ENCODE data around the gene SLC25A25. TPM values are rescaled to one million over a fixed set of nuclear protein-coding genes. Genes with fewer than 3 reads are reported as not detected.
A peak's percentile ranks its signal among the peaks of the same experiment; 100 is the strongest.
"Not testable (repeated sequence)": the region's sequence is repeated elsewhere in the genome, so short reads cannot be mapped to it uniquely, and the experiment has no call there.

The SLC25A25 gene
- total RNA-seq, result 25.8 and 45.6 TPM in 2 replicates

DNA sequence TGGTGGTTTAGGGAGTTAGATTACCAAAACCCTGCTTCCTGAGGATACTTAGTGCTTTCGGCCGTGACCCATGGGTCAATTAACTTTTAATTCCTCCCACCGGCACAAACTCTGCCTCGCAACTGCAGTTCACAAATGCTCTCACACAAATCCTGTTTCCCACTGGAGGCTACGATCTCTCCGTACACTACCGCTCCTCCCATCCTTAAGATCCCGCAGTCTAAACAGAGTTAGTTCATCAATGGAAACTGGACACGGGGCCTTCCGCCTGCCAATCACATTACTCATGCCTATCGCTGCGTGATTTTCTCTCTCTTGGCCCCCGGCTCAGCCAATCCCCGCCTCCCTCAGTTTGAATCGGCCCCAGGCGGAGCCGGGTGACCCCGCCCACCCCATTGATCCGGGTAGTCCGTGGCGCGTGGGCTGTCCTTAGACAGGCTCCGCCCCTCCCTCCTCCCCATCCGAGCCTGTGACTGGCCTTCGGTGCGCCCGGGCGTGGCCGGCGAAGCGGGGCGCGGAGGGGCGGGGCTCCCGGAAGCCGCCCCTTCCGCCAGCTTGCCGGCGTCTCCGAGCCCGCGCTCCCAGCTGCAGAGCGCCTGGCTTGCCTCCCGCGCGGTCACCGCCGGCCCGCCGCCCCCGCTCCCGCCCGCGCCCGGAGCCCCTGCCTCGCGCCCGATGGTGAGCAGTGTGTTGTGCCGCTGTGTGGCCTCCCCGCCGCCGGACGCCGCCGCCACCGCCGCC is at the start of gene SLC25A25:
TSS of gene SLC25A25 (plus strand) at position 588 of the 741 bp plus-strand sequence. CDS start at position 676, 88 bp downstream.
- DNase-seq (ENCODE audit: low read depth in 2 of 2), result peak; percentile 97 to 100

- no peak for DNase-seq (ENCODE audit: low read depth in 2 of 2)
Measured at GRCh38 chr9:128020692-128021091, 47.3 kb upstream of the SLC25A25 start.

DNA sequence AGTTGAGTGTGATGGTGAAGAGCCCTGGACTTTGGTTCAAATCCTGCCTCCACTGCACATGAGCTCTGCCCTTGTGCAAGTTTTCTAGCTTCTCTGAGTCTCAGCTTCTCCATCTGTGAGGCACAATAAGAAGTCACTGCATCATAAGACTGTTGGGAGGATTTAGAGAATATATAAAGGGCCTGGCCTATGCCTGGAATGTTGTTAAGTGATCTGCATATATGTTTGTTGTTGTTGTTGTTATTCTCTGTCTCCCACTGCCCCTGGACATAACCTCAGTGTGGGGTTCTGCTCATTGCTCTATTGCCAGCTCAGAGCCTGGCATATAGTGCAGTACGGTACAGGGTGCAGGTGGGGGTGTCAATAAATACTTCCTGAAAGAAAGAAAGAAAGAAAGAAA is 46.9 kb upstream of the SLC25A25 start:
- no peak for DNase-seq (ENCODE audit: low read depth in 2 of 2)

DNA sequence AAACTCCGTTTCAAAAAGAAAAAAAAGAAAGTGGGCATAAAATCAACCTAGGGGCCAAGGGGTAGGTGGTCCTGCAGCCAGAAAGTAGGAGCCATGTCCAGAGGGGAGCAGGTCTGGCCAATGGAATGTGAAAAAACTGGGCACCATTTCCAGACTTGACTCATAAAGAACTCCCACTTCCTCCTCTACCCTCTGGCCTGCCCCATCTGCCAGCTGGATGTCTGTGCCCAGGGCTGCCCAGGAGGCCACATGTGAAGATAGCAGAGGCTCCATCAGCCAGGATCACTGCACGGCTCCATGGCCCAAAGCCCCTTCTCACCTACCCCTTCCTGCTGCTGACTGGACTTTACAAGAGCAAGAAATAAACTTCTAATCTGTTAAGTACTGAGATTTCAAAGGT is 45.1 kb upstream of the SLC25A25 start:
- DNase-seq (ENCODE audit: low read depth in 2 of 2), result peak in 1 of 2 donors; percentile 52

DNA sequence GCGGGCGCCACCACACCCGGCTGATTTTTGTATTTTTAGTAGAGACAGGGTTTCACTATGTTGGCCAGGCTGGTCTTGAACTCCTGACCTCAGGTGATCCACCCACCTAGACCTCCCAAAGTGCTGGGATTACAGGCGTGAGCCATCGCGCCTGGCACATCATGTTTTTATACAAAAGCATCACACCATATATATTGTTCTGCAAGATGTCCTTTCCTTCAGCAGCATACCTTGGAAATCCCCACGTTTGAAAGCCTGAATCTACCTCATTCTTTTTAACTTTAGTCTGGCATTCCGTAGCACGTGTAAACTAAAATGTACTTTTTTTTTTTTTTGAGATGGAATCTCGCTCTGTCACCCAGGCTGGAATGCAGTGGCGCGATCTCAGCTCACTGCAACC is 44.4 kb upstream of the SLC25A25 start:
- DNase-seq (ENCODE audit: low read depth in 2 of 2), result peak in 1 of 2 donors; percentile 47

DNA sequence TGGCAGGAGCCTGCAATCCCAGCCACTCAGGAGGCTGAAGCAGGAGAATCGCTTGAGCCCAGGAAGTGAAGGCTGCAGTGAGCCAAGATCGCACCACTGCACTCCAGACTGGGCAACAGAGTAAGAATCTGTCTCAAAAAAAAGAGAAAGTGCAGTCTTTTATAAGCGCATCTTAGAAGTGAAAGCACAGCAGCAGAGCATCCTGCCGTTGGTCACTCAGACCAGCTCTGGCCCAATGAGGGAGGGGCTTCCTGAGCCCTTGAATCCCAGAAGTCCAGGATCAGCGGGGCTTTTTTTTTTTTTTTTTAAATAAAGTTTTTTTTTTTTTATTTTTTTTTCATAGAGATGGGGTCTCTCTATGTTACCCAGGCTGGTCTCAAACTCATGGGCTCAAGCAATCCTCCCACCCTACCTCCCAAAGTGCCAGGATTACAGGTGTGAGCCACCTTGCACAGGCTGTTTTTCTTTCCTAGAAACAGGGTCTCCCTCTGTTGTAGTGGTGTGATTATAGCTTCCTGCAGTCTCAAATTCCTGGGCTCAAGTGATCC is 43.2 kb upstream of the SLC25A25 start:
- no peak for DNase-seq (ENCODE audit: low read depth in 2 of 2)

DNA sequence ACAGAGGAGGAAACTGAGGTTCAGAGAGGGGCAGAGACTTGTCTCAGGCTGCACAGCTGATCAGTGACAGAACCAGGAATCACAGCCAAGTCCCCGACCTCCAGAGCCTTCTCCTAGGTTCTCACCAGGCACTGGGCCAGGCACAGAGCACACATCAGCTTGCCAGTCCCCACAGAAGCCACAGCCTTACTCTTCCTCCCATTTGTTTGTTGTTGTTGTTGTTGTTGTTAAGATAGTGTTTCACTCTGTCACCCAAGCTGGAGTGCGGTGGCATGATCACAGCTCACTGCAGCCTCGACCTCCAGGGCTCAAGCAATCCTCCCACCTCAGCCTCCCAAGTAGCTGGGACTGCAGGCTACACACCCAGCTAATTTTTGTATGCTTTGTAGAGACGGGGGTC is 42.3 kb upstream of the SLC25A25 start:
- no peak for DNase-seq (ENCODE audit: low read depth in 2 of 2)

- no peak for DNase-seq (ENCODE audit: low read depth in 2 of 2)
Measured at GRCh38 chr9:128026255-128026772, 41.7 kb upstream of the SLC25A25 start.

GRCh38 chr9:128026773-128027541 is 41.1 kb upstream of the SLC25A25 start:
- peak in 1 of 2 donors; percentile 51 for DNase-seq (ENCODE audit: low read depth in 2 of 2)

DNA sequence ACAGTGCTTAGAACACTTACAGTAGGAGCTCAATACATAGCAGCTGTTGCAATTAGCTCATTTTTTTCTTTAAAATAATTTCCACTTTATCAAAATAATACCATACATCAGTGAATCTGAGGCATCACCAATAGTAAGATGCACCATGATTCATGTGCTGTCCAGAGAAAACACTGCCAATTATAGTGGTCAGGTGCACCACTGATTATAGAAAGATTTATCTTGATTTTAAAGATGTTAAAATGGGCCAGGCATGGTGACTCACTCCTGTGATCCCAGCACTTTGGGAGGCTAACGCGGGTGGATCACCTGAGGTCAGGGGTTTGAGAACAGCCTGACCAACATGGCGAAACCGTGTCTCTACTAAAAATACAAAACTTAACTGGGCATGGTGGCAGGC is 40.3 kb upstream of the SLC25A25 start:
- DNase-seq (ENCODE audit: low read depth in 2 of 2), result no peak

GRCh38 chr9:128033609-128034008 is 34.4 kb upstream of the SLC25A25 start:
- DNase-seq (ENCODE audit: low read depth in 2 of 2), result no peak

DNA sequence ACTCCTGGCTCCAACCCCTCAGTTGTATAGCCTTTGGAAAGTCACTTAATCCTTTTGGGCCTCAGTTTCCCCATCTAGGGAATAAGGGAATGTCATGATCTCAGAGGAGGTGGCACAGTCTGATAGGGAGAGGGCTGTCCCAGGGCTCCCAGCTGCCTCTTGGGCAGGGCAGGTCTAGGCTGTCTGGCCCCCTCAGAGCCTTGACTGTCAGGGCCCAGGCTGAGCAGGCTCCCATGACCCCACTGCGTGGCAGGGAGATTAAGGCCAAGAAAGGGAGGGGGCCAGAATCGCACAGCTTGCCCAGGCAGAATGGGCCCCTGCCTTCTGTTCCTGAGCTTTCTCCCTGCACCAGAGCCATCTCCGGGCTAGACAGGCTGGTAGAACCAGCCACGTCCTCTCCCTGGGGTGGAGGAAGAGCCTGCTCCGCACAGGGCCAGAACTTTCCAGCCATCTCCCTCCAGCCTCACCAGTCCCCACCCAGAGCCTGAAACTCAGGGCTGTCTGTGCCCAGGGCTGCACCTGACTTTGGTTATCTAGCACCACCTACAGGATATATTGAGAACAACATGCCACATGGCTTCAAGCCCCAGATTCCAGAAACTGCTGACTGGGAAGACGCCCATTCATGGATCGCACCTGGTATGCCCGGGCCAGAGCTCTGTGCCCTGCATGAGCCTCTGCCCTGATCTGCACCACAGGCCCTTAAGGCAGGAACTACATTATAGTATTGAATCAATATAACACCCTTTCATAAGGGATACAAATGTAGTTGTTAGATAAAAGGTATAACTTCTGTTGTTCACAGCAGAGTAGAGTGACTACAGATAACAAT is 33.0 kb upstream of the SLC25A25 start:
- DNase-seq (ENCODE audit: low read depth in 2 of 2), result peak; percentile 87 to 89

DNA sequence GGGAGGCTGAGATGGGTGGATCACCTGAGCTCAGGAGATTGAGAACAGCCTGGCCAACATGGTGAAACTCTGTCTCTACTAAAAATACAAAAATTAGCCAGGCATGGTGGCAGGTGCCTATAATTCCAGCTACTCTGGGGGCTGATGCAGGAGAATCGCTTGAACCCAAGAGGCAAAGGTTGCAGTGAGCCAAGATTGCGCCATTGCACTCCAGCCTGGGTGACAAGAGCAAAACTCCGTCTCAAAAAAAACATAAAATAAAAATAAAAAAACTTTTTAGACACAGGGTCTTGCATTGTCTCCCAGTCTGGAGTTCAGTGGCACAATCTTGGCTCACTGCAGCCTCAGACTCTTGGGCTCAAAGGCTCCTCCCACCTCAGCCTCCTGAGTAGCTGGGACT is 31.5 kb upstream of the SLC25A25 start:
- DNase-seq (ENCODE audit: low read depth in 2 of 2), result not testable (repeated sequence)

DNA sequence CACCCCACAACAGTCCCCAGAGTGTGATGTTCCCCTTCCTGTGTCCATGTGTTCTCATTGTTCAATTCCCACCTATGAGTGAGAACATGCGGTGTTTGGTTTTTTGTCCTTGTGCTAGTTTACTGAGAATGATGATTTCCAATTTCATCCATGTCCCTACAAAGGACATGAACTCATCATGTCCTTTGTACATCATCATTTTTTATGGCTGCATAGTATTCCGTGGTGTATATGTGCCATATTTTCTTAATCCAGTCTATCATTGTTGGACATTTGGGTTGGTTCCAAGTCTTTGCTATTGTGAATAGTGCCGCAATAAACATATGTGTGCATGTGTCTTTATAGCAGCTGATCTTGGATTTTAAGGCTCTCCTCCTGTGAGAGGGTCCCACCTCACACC is 27.2 kb upstream of the SLC25A25 start:
- not testable (repeated sequence) for DNase-seq (ENCODE audit: low read depth in 2 of 2)

GRCh38 chr9:128042043-128042442 is 26.0 kb upstream of the SLC25A25 start:
- no peak for DNase-seq (ENCODE audit: low read depth in 2 of 2)

GRCh38 chr9:128043467-128043868 is 24.6 kb upstream of the SLC25A25 start:
- no peak for DNase-seq (ENCODE audit: low read depth in 2 of 2)

DNA sequence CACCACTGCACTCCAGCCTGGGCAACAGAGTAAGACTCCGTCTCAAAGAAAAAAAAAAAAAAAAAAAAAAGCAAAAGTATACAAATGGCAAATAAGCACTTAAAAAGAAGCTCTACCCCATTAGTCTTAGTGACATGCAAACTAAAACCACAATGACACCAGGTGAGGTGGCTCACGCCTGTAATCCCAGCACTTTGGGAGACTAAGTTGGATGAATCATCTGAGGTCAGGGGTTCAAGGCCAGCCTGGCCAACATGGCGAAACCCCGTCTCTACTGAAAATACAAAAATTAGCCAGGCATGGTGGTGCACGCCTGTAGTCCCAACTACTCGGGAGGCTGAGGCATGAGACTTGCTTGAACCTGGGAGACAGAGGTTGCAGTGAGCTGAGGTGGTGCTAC is 22.6 kb upstream of the SLC25A25 start:
- not testable (repeated sequence) for DNase-seq (ENCODE audit: low read depth in 2 of 2)

DNA sequence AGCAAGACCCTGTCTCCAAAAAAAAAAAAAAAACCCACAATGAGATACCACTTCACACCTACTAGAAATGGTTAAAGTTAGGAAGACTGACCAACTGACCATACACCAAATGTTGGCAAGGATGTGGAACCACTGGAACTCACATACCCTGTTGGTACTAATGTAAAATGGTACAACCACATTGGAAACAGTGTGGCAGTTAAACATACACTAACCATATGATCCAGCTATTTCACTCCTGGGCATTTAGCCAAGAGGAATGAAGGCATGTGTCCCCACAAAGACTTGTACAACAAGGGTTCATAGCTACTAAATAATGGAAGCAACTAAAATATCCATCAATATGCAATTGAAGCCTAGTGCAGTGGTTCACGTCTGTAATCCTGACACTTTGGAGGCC is 22.2 kb upstream of the SLC25A25 start:
- DNase-seq (ENCODE audit: low read depth in 2 of 2), result no peak

DNA sequence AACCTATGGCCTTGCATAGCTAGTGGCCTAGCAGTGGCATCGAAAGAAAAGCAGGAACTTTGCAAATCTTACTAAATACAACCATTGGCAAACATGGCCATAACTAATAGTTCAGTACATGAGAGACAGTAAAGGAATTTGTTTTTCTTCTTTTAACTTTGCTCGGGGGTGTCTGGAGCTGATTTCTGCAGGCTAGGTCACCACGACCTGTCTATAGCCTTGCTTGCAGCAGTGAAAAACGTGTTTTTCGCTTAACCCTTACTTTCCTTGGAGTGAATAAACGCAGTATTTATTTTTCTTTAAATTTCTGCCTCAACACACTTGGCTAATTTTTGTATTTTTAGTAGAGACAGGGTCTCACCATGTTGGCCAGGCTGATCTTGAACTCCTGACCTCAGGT is 20.8 kb upstream of the SLC25A25 start:
- DNase-seq (ENCODE audit: low read depth in 2 of 2), result no peak

DNA sequence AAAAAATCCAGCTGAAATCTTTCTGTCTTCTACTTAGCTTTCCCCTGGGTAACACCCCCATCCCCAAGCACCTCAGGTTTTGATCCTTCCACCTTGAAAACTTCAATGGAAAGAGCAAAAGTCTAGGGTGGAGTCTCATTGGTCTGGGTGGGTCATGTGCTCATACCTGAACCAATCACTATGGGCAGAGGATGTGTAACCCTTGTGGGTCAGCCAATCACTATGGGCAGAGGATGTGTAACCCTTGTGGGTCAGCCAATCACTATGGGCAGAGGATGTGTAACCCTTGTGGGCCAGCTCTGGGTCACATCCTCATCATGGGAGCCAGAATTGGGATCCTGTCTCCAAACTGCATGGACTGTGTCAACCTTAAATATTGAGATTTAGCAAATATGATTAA is 19.4 kb upstream of the SLC25A25 start:
- no peak for DNase-seq (ENCODE audit: low read depth in 2 of 2)

- DNase-seq (ENCODE audit: low read depth in 2 of 2), result no peak
Measured at GRCh38 chr9:128049843-128050242, 18.2 kb upstream of the SLC25A25 start.
